Glutamatergic neuron (in vitro differentiated cells): ENCODE data around the gene ROR1. TPM values are rescaled to one million over a fixed set of nuclear protein-coding genes. Genes with fewer than 3 reads are reported as not detected.

Source experiments
- DNase-seq: peaks from one replicate; pipeline ENCODE4 v3.0.0; 2022
- H3K27ac Mint-ChIP-seq: one replicate; pipeline ENCODE4 v1.8.0; 2020; ENCODE audit warnings: mild to moderate bottlenecking, mixed read lengths, inconsistent platforms; ENCODE audit not compliant: unreplicated experiment
- H3K27me3 Mint-ChIP-seq: one replicate; pipeline ENCODE4 v1.8.0; 2020; ENCODE audit warnings: mild to moderate bottlenecking, moderate library complexity, mixed read lengths, inconsistent platforms; ENCODE audit not compliant: unreplicated experiment
- H3K36me3 Mint-ChIP-seq: one replicate; pipeline ENCODE4 v1.8.0; 2020; ENCODE audit warnings: mild to moderate bottlenecking, mixed read lengths, inconsistent platforms; ENCODE audit not compliant: unreplicated experiment
- H3K4me1 Mint-ChIP-seq: one replicate; pipeline ENCODE4 v1.8.0; 2020; ENCODE audit warnings: mild to moderate bottlenecking, low read depth, mixed read lengths, inconsistent platforms; ENCODE audit not compliant: unreplicated experiment
- H3K4me3 Mint-ChIP-seq: one replicate; pipeline ENCODE4 v1.8.0; 2020; ENCODE audit warnings: mild to moderate bottlenecking, mixed read lengths, inconsistent platforms; ENCODE audit not compliant: unreplicated experiment
- H3K9me3 Mint-ChIP-seq: one replicate; pipeline ENCODE4 v1.8.0; 2020; ENCODE audit warnings: mild to moderate bottlenecking, moderate library complexity, mixed read lengths, inconsistent platforms; ENCODE audit not compliant: unreplicated experiment
- total RNA-seq: library from RNA; stranded (reverse); fragmentation: NEBNext Ultra II Directional; extraction: Animal tissue kit (Norgen Biotek cat#: 25700); gene quantifications from one replicate; pipeline ENCODE4 v1.2.1, GENCODE V29; 2021; ENCODE audit not compliant: unreplicated experiment
- TF ChIP-seq, protein P1 (sequence below): fragments of 200-600 bp; sonication (generic); IDR thresholded peaks from one replicate; pipeline ENCODE4 v1.5.0; 2021; ENCODE audit not compliant: partially characterized antibody, unreplicated experiment

Gene ROR1
- total RNA-seq, 1 donor from 2014 or later: 11.3 TPM

DNA sequence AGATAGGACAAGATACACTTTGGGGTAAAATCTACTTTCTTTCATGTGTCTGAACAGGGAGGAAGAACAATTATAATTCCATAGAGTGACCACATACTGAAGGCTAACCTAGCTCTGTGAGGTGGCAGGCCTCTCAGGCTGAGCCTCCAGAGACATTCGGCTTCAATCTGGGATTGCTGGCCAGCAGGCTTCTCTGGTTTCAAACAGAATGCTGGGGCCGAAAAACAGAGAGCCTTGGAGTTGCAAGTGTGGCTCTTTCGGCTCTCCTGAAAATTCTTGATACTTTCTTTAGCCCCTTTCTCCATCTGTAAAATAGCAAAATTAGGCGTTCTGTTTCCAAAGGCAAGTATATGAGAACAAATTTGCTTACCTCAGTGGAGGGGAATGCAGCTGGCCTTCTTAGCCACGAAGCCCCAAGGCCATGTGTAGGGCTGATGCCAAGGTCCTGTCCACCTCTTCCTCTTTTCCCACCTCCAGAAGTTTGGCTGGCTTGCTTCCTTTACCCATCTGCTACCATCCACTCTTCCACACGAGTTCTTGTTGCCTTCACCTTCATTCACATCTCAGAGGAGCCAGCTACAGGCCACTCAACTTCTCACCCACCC, 399.6 kb downstream of the ROR1 start:
- no peaks in the 10 kb centered on the region for H3K9me3 Mint-ChIP-seq
- DNase-seq: no peak
- no peak overlapping the region for H3K4me3 Mint-ChIP-seq
- TF ChIP-seq, protein P1, sequence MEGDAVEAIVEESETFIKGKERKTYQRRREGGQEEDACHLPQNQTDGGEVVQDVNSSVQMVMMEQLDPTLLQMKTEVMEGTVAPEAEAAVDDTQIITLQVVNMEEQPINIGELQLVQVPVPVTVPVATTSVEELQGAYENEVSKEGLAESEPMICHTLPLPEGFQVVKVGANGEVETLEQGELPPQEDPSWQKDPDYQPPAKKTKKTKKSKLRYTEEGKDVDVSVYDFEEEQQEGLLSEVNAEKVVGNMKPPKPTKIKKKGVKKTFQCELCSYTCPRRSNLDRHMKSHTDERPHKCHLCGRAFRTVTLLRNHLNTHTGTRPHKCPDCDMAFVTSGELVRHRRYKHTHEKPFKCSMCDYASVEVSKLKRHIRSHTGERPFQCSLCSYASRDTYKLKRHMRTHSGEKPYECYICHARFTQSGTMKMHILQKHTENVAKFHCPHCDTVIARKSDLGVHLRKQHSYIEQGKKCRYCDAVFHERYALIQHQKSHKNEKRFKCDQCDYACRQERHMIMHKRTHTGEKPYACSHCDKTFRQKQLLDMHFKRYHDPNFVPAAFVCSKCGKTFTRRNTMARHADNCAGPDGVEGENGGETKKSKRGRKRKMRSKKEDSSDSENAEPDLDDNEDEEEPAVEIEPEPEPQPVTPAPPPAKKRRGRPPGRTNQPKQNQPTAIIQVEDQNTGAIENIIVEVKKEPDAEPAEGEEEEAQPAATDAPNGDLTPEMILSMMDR: no peak
- peaks cover 27% of the 10 kb centered on the region for H3K36me3 Mint-ChIP-seq
- H3K4me1 Mint-ChIP-seq: peaks cover 9% of the 10 kb centered on the region
- no peak overlapping the region for H3K27ac Mint-ChIP-seq
- no peaks in the 10 kb centered on the region for H3K27me3 Mint-ChIP-seq

DNA sequence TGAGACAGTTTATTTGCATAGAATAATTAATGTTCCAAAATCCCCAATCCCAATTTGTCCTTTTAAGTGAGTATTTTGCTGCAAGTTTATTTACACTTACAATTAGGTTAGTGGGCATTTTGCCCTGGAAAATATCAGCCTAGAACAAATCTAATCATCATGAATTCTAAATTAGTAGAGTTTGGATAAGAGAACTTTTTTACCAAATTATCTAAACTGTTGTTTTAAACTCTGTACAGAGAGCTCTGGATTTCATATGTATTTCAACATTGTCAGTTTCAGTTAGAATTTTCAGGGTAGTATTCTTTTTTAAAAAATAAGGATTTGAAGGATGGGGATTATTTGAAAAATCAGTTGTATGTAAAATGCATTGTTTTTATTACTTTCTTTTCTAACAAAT, 401.8 kb downstream of the ROR1 start:
- H3K27ac Mint-ChIP-seq: no peak overlapping the region
- no peak overlapping the region for H3K4me3 Mint-ChIP-seq

GRCh38 chr1:64176659-64177058, 402.8 kb downstream of the ROR1 start:
- H3K9me3 Mint-ChIP-seq: no peaks in the 10 kb centered on the region
- no peak overlapping the region for H3K27ac Mint-ChIP-seq
- H3K4me1 Mint-ChIP-seq: peaks cover 9% of the 10 kb centered on the region
- TF ChIP-seq, protein P1: no peak
- no peaks in the 10 kb centered on the region for H3K27me3 Mint-ChIP-seq
- H3K4me3 Mint-ChIP-seq: no peak overlapping the region
- H3K36me3 Mint-ChIP-seq: peaks cover 8% of the 10 kb centered on the region
- no peak for DNase-seq

More for the DNA sequence above, 401.8 kb downstream of the ROR1 start:
- no peak for DNase-seq
- peaks cover 14% of the 10 kb centered on the region for H3K36me3 Mint-ChIP-seq
- TF ChIP-seq, protein P1: no peak
- H3K27me3 Mint-ChIP-seq: no peaks in the 10 kb centered on the region
- no peaks in the 10 kb centered on the region for H3K9me3 Mint-ChIP-seq
- H3K4me1 Mint-ChIP-seq: peaks cover 9% of the 10 kb centered on the region

GRCh38 chr1:64179588-64179987, 405.8 kb downstream of the ROR1 start:
- Mint-ChIP-seq H3K4me3 (no peak overlapping the region), H3K36me3 (peaks cover 8% of the 10 kb centered on the region), H3K27ac (no peak overlapping the region), H3K27me3 (no peaks in the 10 kb centered on the region), H3K4me1 (no peaks in the 10 kb centered on the region), H3K9me3 (no peaks in the 10 kb centered on the region)
- TF ChIP-seq, protein P1: no peak
- DNase-seq: no peak

DNA sequence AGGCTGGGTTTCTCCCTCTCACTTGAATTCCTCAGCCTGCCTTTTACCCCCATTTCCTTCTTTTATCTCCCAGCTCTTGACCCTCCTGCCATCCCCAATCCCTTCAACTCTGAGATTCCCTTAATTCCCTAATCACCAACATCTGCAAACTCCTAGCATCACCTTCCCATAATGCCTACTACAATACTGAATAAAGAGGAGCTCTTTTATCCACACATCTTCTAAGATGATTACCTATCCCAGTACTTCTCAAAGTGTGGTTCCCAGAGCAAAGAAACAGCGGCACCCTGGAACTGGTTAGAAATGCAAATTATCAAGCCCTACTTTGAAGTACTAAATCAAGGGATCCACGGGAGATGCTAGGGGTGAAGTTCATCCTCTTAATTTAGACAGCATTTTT, 408.4 kb downstream of the ROR1 start:
- no peak overlapping the region for H3K27ac Mint-ChIP-seq
- peaks cover 8% of the 10 kb centered on the region for H3K36me3 Mint-ChIP-seq
- H3K27me3 Mint-ChIP-seq: no peaks in the 10 kb centered on the region
- no peak overlapping the region for H3K4me3 Mint-ChIP-seq
- no peaks in the 10 kb centered on the region for H3K9me3 Mint-ChIP-seq
- DNase-seq: no peak
- TF ChIP-seq, protein P1: no peak
- H3K4me1 Mint-ChIP-seq: no peaks in the 10 kb centered on the region
